COLO668 (cell line): ENCODE data around the gene GRAMD1B.

Experiments
- DNase-seq: peaks from one replicate; lab custom pipeline; 2025; ENCODE audit not compliant: unreplicated experiment; lab: John Stamatoyannopoulos, UW

Gene GRAMD1B

GRCh38 chr11:123474994-123475393, 44.9 kb downstream of the GRAMD1B start:
- DNase-seq = no peak

GRCh38 chr11:123475469-123475868, 45.4 kb downstream of the GRAMD1B start:
- DNase-seq = no peak

- DNase-seq = no peak
Measured at GRCh38 chr11:123477205-123477907, 47.3 kb downstream of the GRAMD1B start.

- peak; percentile 45 for DNase-seq
Measured at GRCh38 chr11:123478352-123478987, 48.4 kb downstream of the GRAMD1B start.

- no peak for DNase-seq
Measured at GRCh38 chr11:123479048-123479837, 49.2 kb downstream of the GRAMD1B start.

GRCh38 chr11:123480290-123480815, 50.3 kb downstream of the GRAMD1B start:
- no peak for DNase-seq

GRCh38 chr11:123480882-123481281, 50.8 kb downstream of the GRAMD1B start:
- no peak for DNase-seq

GRCh38 chr11:123481640-123482039, 51.6 kb downstream of the GRAMD1B start:
- no peak for DNase-seq

- DNase-seq = no peak
Measured at GRCh38 chr11:123482218-123482617, 52.1 kb downstream of the GRAMD1B start.

GRCh38 chr11:123483058-123483457, 53.0 kb downstream of the GRAMD1B start:
- DNase-seq = peak; percentile 8

GRCh38 chr11:123483466-123483865, 53.4 kb downstream of the GRAMD1B start:
- DNase-seq = no peak

- no peak for DNase-seq
Measured at GRCh38 chr11:123484448-123484847, 54.4 kb downstream of the GRAMD1B start.

GRCh38 chr11:123487157-123487744, 57.2 kb downstream of the GRAMD1B start:
- no peak for DNase-seq

- no peak for DNase-seq
Measured at GRCh38 chr11:123490527-123490926, 60.5 kb downstream of the GRAMD1B start.

GRCh38 chr11:123491241-123491640, 61.2 kb downstream of the GRAMD1B start:
- no peak for DNase-seq

GRCh38 chr11:123493349-123494063, 63.4 kb downstream of the GRAMD1B start:
- peak; percentile 61 for DNase-seq

GRCh38 chr11:123494195-123495050, 64.4 kb downstream of the GRAMD1B start:
- peak; percentile 8 for DNase-seq

GRCh38 chr11:123504401-123504800, 74.3 kb downstream of the GRAMD1B start:
- no peak for DNase-seq

- DNase-seq = peak; percentile 68
Measured at GRCh38 chr11:123505546-123506299, 75.7 kb downstream of the GRAMD1B start.
